GM23338 (cell line): ENCODE measurements around the gene MPST. TPM values are rescaled to one million over a fixed set of nuclear protein-coding genes. Genes with fewer than 3 reads are reported as not detected.

Experiments
- ATAC-seq: fragments of 200-7000 bp; cut with Tn5 transposase; 3 replicates; pipeline ENCODE4 v1.9.1; 2020
- DNase-seq: peaks from one replicate; pipeline ENCODE4 v3.0.0-alpha.2; 2015; ENCODE audit warnings: low spot score
- H2AFZ ChIP-seq: fragments of 200-600 bp; sonication (generic); 2 replicates; pipeline ENCODE4 v1.8.0; 2016; ENCODE audit warnings: antibody characterized with exemption, mild to moderate bottlenecking, moderate library complexity
- H3F3A ChIP-seq: fragments of 200-600 bp; sonication (generic); replicated peaks from 2 replicates; pipeline ENCODE4 v1.8.0; 2017; ENCODE audit warnings: antibody characterized with exemption, mixed run types, low read depth
- H3K27ac ChIP-seq: fragments of 200-600 bp; sonication (generic); 2 replicates; pipeline ENCODE4 v1.6.1; 2016; ENCODE audit warnings: low read depth
- H3K27me3 ChIP-seq: fragments of 200-600 bp; sonication (generic); 2 replicates; pipeline ENCODE4 v1.8.0; 2016; ENCODE audit warnings: mild to moderate bottlenecking, mixed run types, moderate library complexity; ENCODE audit not compliant: insufficient read depth
- H3K36me3 ChIP-seq: fragments of 200-600 bp; sonication (generic); 2 replicates; pipeline ENCODE4 v1.8.0; 2016; ENCODE audit warnings: mild to moderate bottlenecking; ENCODE audit not compliant: insufficient read depth
- H3K4me1 ChIP-seq: fragments of 200-600 bp; sonication (generic); 2 replicates; pipeline ENCODE4 v1.8.0; 2016; ENCODE audit warnings: mild to moderate bottlenecking, moderate library complexity; ENCODE audit not compliant: insufficient read depth
- H3K4me2 ChIP-seq: fragments of 200-600 bp; sonication (generic); 2 replicates; pipeline ENCODE4 v1.7.1; 2017; ENCODE audit warnings: mixed run types
- H3K4me3 ChIP-seq: fragments of 200-600 bp; sonication (generic); 2 replicates; pipeline ENCODE4 v1.6.1; 2016; ENCODE audit warnings: mixed run types
- H3K79me2 ChIP-seq: fragments of 200-600 bp; sonication (generic); replicated peaks from 2 replicates; pipeline ENCODE4 v1.8.0; 2017; ENCODE audit warnings: mild to moderate bottlenecking; ENCODE audit not compliant: insufficient read depth
- H3K9me2 ChIP-seq: fragments of 200-600 bp; sonication (generic); 2 replicates; pipeline ENCODE4 v1.8.0; 2017; ENCODE audit not compliant: insufficient read depth
- H4K20me1 ChIP-seq: fragments of 200-600 bp; sonication (generic); replicated peaks from 2 replicates; pipeline ENCODE4 v1.8.0; 2017; ENCODE audit warnings: mild to moderate bottlenecking; ENCODE audit not compliant: insufficient read depth
- H3K27ac Mint-ChIP-seq: 2 replicates; pipeline ENCODE4 v1.8.0; 2020; ENCODE audit warnings: inconsistent platforms, mild to moderate bottlenecking, moderate library complexity, mixed read lengths
- H3K27me3 Mint-ChIP-seq: 3 replicates; pipeline ENCODE4 v1.8.0; 2022; ENCODE audit warnings: low read depth, mild to moderate bottlenecking, moderate library complexity, mixed read lengths, inconsistent platforms; ENCODE audit not compliant: insufficient read depth, poor library complexity
- H3K36me3 Mint-ChIP-seq: 3 replicates; pipeline ENCODE4 v1.8.0; 2021; ENCODE audit warnings: low read depth, mild to moderate bottlenecking, inconsistent platforms, moderate library complexity, mixed read lengths
- H3K4me1 Mint-ChIP-seq: 3 replicates; pipeline ENCODE4 v1.8.0; 2020; ENCODE audit warnings: mild to moderate bottlenecking, inconsistent platforms, mixed read lengths
- H3K4me3 Mint-ChIP-seq: 3 replicates; pipeline ENCODE4 v1.8.0; 2021; ENCODE audit warnings: moderate library complexity, mild to moderate bottlenecking, inconsistent platforms, mixed read lengths
- H3K9me3 Mint-ChIP-seq: 3 replicates; pipeline ENCODE4 v1.8.0; 2020; ENCODE audit warnings: moderate library complexity, mild to moderate bottlenecking, inconsistent platforms, mixed read lengths
- CREB1 ChIP-seq: fragments of 250-450 bp; sonication (Bioruptor Pico); IDR thresholded peaks from 2 replicates; pipeline ENCODE4 v1.5.0; 2020; ENCODE audit warnings: low read depth, mild to moderate bottlenecking, moderate library complexity
- EZH2 ChIP-seq: fragments of 200-600 bp; sonication (generic); IDR thresholded peaks from one replicate; pipeline ENCODE4 v1.8.0; 2017; ENCODE audit warnings: antibody characterized with exemption, mild to moderate bottlenecking, low read depth; ENCODE audit not compliant: unreplicated experiment
- EZH2phosphoT487 ChIP-seq: fragments of 200-600 bp; sonication (generic); IDR thresholded peaks from one replicate; pipeline ENCODE4 v1.8.1; 2018; ENCODE audit warnings: antibody characterized with exemption; ENCODE audit not compliant: unreplicated experiment
- JUNB ChIP-seq: IDR thresholded peaks from one replicate; pipeline ENCODE4 v1.6.1; 2016; ENCODE audit warnings: antibody characterized with exemption; ENCODE audit not compliant: unreplicated experiment
- NANOG ChIP-seq: IDR thresholded peaks from 2 replicates; pipeline ENCODE4 v1.6.1; 2016; ENCODE audit warnings: antibody characterized with exemption, borderline replicate concordance
- POLR2AphosphoS5 ChIP-seq: IDR thresholded peaks from 2 replicates; pipeline ENCODE4 v1.6.1; 2016; ENCODE audit warnings: antibody characterized with exemption, low read depth
- STAT1 ChIP-seq: IDR thresholded peaks from one replicate; pipeline ENCODE4 v1.6.1; 2016; ENCODE audit warnings: antibody characterized with exemption; ENCODE audit not compliant: unreplicated experiment
- ZNF114 ChIP-seq: fragments of 250-450 bp; sonication (Bioruptor Pico); IDR thresholded peaks from 2 replicates; pipeline ENCODE4 v1.5.0; 2020; ENCODE audit warnings: mild to moderate bottlenecking, moderate library complexity
- ZNF331 ChIP-seq: fragments of 250-450 bp; sonication (Bioruptor Pico); IDR thresholded peaks from 2 replicates; pipeline ENCODE4 v1.5.0; 2020; ENCODE audit warnings: low read depth, mild to moderate bottlenecking, moderate library complexity
- polyA plus RNA-seq: library from polyadenylated mRNA; unstranded; fragments of >200 nt; fragmentation: Nextera tagmentation; extraction: Ambion mirVana; gene quantifications from 2 replicates; pipeline ENCODE4 v1.2.1, GENCODE V29; 2016
- total RNA-seq: library from RNA; depleted of rRNA; stranded (reverse); fragments of >200 nt; shearing (Covaris generic); gene quantifications from 2 replicates; pipeline ENCODE4 v1.2.3, GENCODE V29; 2014
- TF ChIP-seq, protein P1 (sequence below): IDR thresholded peaks from 2 replicates; pipeline ENCODE4 v1.6.1; 2016; ENCODE audit warnings: antibody characterized with exemption
- TF ChIP-seq, protein P2 (sequence below): IDR thresholded peaks from one replicate; pipeline ENCODE4 v1.6.1; 2018; ENCODE audit warnings: antibody characterized with exemption; ENCODE audit not compliant: unreplicated experiment
- TF ChIP-seq, protein P3 (sequence below): fragments of 250-450 bp; sonication (Bioruptor Pico); IDR thresholded peaks from 2 replicates; pipeline ENCODE4 v1.5.0; 2020; ENCODE audit warnings: mild to moderate bottlenecking, moderate library complexity
- TF ChIP-seq, protein P4 (sequence below), 2 experiments: fragments of 200-600 bp in 1 of 2; sonication (generic) in 1 of 2; conservative IDR thresholded peaks; 2 replicates each; pipeline versions ENCODE4 v1.5.1 to v1.6.1; 2016 to 2017; ENCODE audit warnings: antibody characterized with exemption in 2 of 2, low read depth in 2 of 2, mild to moderate bottlenecking in 2 of 2, moderate library complexity in 1 of 2

Gene MPST
- total and polyA plus RNA-seq, 2 experiments from 2014 or later, result 86.2 to 158 TPM

DNA sequence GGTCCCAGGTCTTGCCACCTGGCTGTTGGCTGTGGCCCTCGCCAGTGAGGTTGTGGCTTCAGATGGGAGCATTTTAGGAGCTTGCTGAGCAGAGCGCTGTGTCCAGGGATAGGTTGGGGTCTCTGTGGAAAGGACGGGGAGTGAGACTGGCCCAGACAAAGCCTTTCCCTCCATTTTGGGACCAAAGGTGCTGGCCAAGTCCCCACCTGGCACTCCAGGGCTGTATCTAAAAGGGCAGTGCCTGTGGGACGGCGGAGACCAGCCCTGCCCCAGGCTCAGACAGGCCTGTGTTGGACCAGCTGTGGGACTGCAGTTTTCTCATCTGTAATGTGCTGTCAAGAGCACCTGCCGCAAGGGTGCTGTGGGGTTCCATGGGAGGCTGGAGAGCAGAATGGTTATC is 27.0 kb downstream of the MPST start:
- Histone ChIP-seq H3K79me2 (no peaks in the 10 kb centered on the region), H4K20me1 (no peaks in the 10 kb centered on the region), H3K4me3 (no peak overlapping the region), H3K36me3 (no peaks in the 10 kb centered on the region), H3K27me3 (peaks cover 4% of the 10 kb centered on the region; the same call in 1 of the 2 replicates), H3K4me1 (no peaks in the 10 kb centered on the region; the same call in 1 of the 2 replicates), H3F3A (no peaks in the 10 kb centered on the region), H3K27ac (no peak overlapping the region), H3K4me2 (no peak overlapping the region), H3K9me2 (no peaks in the 10 kb centered on the region), H2AFZ (no peak overlapping the region)
- H3K27ac Mint-ChIP-seq, result no peak overlapping the region
- peaks cover 8% of the 10 kb centered on the region for H3K27me3 Mint-ChIP-seq
- no peaks in the 10 kb centered on the region for H3K36me3 Mint-ChIP-seq
- TF ChIP-seq ZNF331 (CRISPR knock-in tag) (no peak), EZH2 (no peak), CREB1 (CRISPR knock-in tag) (no peak), STAT1 (no peak), ZNF114 (CRISPR knock-in tag) (no peak), POLR2AphosphoS5 (no peak), NANOG (no peak), EZH2phosphoT487 (no peak), JUNB (no peak)
- TF ChIP-seq, protein P1, sequence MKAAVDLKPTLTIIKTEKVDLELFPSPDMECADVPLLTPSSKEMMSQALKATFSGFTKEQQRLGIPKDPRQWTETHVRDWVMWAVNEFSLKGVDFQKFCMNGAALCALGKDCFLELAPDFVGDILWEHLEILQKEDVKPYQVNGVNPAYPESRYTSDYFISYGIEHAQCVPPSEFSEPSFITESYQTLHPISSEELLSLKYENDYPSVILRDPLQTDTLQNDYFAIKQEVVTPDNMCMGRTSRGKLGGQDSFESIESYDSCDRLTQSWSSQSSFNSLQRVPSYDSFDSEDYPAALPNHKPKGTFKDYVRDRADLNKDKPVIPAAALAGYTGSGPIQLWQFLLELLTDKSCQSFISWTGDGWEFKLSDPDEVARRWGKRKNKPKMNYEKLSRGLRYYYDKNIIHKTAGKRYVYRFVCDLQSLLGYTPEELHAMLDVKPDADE, result no peak
- TF ChIP-seq, protein P2, sequence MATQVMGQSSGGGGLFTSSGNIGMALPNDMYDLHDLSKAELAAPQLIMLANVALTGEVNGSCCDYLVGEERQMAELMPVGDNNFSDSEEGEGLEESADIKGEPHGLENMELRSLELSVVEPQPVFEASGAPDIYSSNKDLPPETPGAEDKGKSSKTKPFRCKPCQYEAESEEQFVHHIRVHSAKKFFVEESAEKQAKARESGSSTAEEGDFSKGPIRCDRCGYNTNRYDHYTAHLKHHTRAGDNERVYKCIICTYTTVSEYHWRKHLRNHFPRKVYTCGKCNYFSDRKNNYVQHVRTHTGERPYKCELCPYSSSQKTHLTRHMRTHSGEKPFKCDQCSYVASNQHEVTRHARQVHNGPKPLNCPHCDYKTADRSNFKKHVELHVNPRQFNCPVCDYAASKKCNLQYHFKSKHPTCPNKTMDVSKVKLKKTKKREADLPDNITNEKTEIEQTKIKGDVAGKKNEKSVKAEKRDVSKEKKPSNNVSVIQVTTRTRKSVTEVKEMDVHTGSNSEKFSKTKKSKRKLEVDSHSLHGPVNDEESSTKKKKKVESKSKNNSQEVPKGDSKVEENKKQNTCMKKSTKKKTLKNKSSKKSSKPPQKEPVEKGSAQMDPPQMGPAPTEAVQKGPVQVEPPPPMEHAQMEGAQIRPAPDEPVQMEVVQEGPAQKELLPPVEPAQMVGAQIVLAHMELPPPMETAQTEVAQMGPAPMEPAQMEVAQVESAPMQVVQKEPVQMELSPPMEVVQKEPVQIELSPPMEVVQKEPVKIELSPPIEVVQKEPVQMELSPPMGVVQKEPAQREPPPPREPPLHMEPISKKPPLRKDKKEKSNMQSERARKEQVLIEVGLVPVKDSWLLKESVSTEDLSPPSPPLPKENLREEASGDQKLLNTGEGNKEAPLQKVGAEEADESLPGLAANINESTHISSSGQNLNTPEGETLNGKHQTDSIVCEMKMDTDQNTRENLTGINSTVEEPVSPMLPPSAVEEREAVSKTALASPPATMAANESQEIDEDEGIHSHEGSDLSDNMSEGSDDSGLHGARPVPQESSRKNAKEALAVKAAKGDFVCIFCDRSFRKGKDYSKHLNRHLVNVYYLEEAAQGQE, result no peak
- TF ChIP-seq, protein P3, sequence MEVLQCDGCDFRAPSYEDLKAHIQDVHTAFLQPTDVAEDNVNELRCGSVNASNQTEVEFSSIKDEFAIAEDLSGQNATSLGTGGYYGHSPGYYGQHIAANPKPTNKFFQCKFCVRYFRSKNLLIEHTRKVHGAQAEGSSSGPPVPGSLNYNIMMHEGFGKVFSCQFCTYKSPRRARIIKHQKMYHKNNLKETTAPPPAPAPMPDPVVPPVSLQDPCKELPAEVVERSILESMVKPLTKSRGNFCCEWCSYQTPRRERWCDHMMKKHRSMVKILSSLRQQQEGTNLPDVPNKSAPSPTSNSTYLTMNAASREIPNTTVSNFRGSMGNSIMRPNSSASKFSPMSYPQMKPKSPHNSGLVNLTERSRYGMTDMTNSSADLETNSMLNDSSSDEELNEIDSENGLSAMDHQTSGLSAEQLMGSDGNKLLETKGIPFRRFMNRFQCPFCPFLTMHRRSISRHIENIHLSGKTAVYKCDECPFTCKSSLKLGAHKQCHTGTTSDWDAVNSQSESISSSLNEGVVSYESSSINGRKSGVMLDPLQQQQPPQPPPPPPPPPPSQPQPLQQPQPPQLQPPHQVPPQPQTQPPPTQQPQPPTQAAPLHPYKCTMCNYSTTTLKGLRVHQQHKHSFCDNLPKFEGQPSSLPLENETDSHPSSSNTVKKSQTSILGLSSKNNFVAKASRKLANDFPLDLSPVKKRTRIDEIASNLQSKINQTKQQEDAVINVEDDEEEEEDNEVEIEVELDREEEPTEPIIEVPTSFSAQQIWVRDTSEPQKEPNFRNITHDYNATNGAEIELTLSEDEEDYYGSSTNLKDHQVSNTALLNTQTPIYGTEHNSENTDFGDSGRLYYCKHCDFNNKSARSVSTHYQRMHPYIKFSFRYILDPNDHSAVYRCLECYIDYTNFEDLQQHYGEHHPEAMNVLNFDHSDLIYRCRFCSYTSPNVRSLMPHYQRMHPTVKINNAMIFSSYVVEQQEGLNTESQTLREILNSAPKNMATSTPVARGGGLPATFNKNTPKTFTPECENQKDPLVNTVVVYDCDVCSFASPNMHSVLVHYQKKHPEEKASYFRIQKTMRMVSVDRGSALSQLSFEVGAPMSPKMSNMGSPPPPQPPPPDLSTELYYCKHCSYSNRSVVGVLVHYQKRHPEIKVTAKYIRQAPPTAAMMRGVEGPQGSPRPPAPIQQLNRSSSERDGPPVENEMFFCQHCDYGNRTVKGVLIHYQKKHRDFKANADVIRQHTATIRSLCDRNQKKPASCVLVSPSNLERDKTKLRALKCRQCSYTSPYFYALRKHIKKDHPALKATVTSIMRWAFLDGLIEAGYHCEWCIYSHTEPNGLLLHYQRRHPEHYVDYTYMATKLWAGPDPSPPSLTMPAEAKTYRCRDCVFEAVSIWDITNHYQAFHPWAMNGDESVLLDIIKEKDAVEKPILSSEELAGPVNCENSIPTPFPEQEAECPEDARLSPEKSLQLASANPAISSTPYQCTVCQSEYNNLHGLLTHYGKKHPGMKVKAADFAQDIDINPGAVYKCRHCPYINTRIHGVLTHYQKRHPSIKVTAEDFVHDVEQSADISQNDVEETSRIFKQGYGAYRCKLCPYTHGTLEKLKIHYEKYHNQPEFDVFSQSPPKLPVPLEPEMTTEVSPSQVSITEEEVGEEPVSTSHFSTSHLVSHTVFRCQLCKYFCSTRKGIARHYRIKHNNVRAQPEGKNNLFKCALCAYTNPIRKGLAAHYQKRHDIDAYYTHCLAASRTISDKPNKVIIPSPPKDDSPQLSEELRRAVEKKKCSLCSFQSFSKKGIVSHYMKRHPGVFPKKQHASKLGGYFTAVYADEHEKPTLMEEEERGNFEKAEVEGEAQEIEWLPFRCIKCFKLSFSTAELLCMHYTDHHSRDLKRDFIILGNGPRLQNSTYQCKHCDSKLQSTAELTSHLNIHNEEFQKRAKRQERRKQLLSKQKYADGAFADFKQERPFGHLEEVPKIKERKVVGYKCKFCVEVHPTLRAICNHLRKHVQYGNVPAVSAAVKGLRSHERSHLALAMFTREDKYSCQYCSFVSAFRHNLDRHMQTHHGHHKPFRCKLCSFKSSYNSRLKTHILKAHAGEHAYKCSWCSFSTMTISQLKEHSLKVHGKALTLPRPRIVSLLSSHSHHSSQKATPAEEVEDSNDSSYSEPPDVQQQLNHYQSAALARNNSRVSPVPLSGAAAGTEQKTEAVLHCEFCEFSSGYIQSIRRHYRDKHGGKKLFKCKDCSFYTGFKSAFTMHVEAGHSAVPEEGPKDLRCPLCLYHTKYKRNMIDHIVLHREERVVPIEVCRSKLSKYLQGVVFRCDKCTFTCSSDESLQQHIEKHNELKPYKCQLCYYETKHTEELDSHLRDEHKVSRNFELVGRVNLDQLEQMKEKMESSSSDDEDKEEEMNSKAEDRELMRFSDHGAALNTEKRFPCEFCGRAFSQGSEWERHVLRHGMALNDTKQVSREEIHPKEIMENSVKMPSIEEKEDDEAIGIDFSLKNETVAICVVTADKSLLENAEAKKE (CRISPR knock-in tag), result no peak
- TF ChIP-seq, protein P4, sequence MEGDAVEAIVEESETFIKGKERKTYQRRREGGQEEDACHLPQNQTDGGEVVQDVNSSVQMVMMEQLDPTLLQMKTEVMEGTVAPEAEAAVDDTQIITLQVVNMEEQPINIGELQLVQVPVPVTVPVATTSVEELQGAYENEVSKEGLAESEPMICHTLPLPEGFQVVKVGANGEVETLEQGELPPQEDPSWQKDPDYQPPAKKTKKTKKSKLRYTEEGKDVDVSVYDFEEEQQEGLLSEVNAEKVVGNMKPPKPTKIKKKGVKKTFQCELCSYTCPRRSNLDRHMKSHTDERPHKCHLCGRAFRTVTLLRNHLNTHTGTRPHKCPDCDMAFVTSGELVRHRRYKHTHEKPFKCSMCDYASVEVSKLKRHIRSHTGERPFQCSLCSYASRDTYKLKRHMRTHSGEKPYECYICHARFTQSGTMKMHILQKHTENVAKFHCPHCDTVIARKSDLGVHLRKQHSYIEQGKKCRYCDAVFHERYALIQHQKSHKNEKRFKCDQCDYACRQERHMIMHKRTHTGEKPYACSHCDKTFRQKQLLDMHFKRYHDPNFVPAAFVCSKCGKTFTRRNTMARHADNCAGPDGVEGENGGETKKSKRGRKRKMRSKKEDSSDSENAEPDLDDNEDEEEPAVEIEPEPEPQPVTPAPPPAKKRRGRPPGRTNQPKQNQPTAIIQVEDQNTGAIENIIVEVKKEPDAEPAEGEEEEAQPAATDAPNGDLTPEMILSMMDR (conservative IDR thresholded peaks at IDR 0.05; ENCODE audit: low read depth in 2 of 2), result no peak
- H3K9me3 Mint-ChIP-seq, result no peaks in the 10 kb centered on the region; the same call in 2 of the 3 replicates
- DNase-seq (no peak), ATAC-seq (no peak)
- H3K4me1 Mint-ChIP-seq, result peaks cover 11% of the 10 kb centered on the region
- H3K4me3 Mint-ChIP-seq, result no peak overlapping the region
